Ishikawa (cell line): ENCODE results near the gene TOP1.

ENCODE experiments used
- CEBPB ChIP-seq: IDR thresholded peaks from 2 replicates; pipeline ENCODE4 v1.6.1; 2012
- CREB1 ChIP-seq: IDR thresholded peaks from 2 replicates; pipeline ENCODE4 v1.6.1; 2012; ENCODE audit warnings: low read depth
- EGR1 ChIP-seq: IDR thresholded peaks from 2 replicates; pipeline ENCODE4 v1.6.1; 2012
- EP300 ChIP-seq: IDR thresholded peaks from 2 replicates; pipeline ENCODE4 v1.6.1; 2012; ENCODE audit warnings: borderline replicate concordance
- FOXM1 ChIP-seq: IDR thresholded peaks from 2 replicates; pipeline ENCODE4 v1.6.1; 2012; ENCODE audit warnings: low read depth, borderline replicate concordance
- NFIC ChIP-seq: IDR thresholded peaks from 2 replicates; pipeline ENCODE4 v1.6.1; 2012
- RAD21 ChIP-seq: IDR thresholded peaks from 2 replicates; pipeline ENCODE4 v1.6.1; 2012; ENCODE audit warnings: low read depth
- TAF1 ChIP-seq: IDR thresholded peaks from 2 replicates; pipeline ENCODE4 v1.6.1; 2012; ENCODE audit warnings: low read depth, mild to moderate bottlenecking
- TCF12 ChIP-seq: IDR thresholded peaks from 2 replicates; pipeline ENCODE4 v1.6.1; 2012; ENCODE audit warnings: low read depth
- TEAD4 ChIP-seq: IDR thresholded peaks from 2 replicates; pipeline ENCODE4 v1.6.1; 2012
- YY1 ChIP-seq: IDR thresholded peaks from 2 replicates; pipeline ENCODE4 v1.6.1; 2012; ENCODE audit warnings: low read depth
- ZBTB7A ChIP-seq: IDR thresholded peaks from 2 replicates; pipeline ENCODE4 v1.6.1; 2012; ENCODE audit warnings: low read depth
- TF ChIP-seq, protein P1 (sequence below): IDR thresholded peaks from 2 replicates; pipeline ENCODE4 v1.6.1; 2012; ENCODE audit warnings: low read depth, mild to moderate bottlenecking
- TF ChIP-seq, protein P2 (sequence below): IDR thresholded peaks from 2 replicates; pipeline ENCODE4 v1.6.1; 2012
- TF ChIP-seq, protein P3 (sequence below): IDR thresholded peaks from 2 replicates; pipeline ENCODE4 v1.6.1; 2012

TOP1 gene

DNA sequence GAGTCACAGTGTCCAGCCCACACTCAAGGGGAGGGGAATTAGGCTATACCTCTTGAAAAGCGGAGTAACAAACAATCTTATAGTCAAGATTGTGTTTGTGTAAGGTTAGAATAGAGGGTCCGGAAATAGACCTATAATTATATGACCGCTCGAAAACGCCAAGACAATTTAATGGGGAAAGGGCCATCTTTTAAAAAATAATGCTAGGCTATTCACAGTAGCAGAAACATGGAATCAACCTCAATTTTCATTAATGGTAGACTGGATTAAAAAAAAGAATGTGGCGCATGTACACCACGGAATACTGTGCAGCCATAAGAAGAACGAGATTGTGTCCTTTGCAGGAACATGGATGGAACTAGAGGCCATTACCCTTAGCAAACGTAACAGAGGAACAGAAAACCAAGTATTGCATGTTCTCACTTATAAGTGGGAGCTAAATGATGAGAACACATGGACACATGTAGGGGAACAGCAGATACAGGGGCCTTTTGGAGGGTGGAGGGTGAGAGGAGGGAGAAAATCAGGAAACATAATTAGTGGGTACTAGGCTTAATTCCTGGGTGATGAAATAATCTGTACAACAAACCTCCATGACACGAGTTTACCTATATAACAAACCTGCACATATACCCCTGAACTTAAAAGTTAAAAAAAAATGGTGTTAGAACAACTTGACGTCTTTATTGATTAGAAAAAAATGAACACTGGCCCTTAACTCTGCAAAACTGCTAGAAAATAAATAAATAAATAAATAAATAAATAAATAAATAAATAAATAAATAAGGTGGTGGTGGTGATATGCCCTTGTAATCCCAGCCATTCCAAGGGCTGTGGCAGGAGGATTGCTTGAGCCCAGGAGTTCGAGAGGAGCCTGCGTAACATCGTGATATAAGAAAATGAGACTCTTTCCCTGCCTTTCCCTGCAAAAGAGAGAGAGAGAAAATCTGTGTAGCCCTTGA lies 30.3 kb downstream of the TOP1 start:
- TF ChIP-seq, protein P1, sequence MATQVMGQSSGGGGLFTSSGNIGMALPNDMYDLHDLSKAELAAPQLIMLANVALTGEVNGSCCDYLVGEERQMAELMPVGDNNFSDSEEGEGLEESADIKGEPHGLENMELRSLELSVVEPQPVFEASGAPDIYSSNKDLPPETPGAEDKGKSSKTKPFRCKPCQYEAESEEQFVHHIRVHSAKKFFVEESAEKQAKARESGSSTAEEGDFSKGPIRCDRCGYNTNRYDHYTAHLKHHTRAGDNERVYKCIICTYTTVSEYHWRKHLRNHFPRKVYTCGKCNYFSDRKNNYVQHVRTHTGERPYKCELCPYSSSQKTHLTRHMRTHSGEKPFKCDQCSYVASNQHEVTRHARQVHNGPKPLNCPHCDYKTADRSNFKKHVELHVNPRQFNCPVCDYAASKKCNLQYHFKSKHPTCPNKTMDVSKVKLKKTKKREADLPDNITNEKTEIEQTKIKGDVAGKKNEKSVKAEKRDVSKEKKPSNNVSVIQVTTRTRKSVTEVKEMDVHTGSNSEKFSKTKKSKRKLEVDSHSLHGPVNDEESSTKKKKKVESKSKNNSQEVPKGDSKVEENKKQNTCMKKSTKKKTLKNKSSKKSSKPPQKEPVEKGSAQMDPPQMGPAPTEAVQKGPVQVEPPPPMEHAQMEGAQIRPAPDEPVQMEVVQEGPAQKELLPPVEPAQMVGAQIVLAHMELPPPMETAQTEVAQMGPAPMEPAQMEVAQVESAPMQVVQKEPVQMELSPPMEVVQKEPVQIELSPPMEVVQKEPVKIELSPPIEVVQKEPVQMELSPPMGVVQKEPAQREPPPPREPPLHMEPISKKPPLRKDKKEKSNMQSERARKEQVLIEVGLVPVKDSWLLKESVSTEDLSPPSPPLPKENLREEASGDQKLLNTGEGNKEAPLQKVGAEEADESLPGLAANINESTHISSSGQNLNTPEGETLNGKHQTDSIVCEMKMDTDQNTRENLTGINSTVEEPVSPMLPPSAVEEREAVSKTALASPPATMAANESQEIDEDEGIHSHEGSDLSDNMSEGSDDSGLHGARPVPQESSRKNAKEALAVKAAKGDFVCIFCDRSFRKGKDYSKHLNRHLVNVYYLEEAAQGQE: no peak
- no peak for TF ChIP-seq ZBTB7A
- TF ChIP-seq, protein P2, sequence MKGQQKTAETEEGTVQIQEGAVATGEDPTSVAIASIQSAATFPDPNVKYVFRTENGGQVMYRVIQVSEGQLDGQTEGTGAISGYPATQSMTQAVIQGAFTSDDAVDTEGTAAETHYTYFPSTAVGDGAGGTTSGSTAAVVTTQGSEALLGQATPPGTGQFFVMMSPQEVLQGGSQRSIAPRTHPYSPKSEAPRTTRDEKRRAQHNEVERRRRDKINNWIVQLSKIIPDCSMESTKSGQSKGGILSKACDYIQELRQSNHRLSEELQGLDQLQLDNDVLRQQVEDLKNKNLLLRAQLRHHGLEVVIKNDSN: no peak
- no peak for TF ChIP-seq TCF12
- no peak for TF ChIP-seq FOXM1
- TF ChIP-seq TEAD4: no peak
- no peak for TF ChIP-seq CEBPB
- TF ChIP-seq TAF1: no peak

DNA sequence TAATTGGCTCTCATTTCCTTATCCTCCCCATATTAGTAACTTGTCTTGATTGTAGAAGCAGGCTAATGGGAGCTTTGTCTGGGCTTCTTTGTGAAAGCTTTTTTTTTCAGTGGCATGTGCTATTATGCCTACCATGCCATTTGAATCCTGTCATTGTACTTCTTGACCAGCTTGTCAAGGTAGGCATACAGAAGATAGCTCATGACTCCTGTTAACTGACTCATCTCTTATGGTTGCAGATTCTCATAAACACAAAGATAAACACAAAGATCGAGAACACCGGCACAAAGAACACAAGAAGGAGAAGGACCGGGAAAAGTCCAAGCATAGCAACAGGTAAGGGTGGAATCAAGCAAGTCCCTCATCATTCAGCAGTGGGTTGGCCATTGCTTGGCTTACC lies 32.5 kb downstream of the TOP1 start:
- no peak for TF ChIP-seq TAF1
- TF ChIP-seq, protein P1: no peak
- TF ChIP-seq FOXM1: no peak
- TF ChIP-seq, protein P3, sequence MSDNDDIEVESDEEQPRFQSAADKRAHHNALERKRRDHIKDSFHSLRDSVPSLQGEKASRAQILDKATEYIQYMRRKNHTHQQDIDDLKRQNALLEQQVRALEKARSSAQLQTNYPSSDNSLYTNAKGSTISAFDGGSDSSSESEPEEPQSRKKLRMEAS: no peak
- no peak for TF ChIP-seq YY1
- TF ChIP-seq, protein P2: no peak
- no peak for TF ChIP-seq EP300
- TF ChIP-seq CEBPB: no peak
- TF ChIP-seq CREB1: no peak
- TF ChIP-seq ZBTB7A: no peak
- TF ChIP-seq TCF12: no peak
- no peak for TF ChIP-seq NFIC
- no peak for TF ChIP-seq EGR1
- no peak for TF ChIP-seq TEAD4
- TF ChIP-seq RAD21: no peak

DNA sequence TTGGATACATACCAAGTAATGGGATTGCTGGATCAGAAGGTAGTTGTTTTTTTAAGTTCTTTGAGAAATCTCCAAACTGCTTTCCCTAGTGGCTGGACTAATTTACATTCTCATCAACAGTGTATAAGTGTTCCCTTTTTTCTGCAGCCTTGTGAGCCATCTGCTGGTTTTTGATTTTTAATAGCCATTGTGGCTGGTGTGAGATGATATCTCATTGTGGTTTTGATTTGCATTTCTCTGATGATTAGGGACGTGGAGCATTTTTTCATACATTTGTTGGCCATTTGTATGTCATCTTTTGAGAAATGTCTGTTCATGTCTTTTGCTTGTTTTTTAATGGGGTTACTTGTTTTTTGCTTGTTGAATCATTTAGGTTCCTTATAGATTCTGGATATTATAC lies 34.8 kb downstream of the TOP1 start:
- TF ChIP-seq TAF1: no peak
- TF ChIP-seq TCF12: no peak
- no peak for TF ChIP-seq TEAD4
- no peak for TF ChIP-seq CREB1

DNA sequence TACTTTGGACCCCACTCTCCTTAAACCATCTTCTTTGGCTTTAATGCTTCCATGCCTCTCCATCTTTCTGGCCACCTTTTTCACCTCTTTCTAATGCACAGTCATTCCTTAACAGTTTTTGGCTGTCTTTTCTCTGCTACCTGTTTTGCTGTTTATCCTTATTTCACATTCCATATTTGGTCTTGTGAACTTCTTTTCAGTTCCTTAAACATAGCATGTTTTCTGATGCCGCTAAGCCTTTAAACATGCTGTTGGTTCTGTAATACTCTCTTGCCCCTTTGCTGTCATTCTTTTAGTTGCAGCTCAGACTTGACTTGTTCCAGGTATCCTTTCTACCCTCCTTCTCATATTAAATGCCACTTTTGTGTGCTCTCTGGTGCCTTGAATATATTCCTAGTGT lies 35.8 kb downstream of the TOP1 start:
- TF ChIP-seq TCF12 (no peak), TEAD4 (no peak)

DNA sequence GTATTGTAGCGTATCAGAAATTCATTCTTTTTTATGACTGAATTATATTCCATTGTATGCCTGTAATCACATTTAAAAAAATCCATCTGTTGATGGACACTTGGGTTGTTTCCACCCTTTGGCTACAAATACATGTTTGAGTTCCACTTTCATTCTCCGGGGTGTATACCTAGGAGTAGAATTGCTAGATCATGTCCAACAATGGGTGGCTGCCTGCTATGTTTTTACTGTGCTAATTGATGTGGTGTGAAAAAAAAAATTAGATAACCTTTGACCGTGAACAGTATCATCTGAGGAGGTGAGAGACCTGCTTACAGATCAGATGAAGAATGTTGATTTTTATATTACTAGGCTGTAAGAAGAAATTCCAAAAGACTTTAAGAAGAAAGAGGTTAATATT lies 37.1 kb downstream of the TOP1 start:
- TF ChIP-seq RAD21: no peak
- TF ChIP-seq, protein P2: no peak
- no peak for TF ChIP-seq TEAD4
- no peak for TF ChIP-seq TAF1
- TF ChIP-seq EGR1: no peak
- TF ChIP-seq, protein P1: no peak
- TF ChIP-seq CEBPB: no peak
- no peak for TF ChIP-seq TCF12
- no peak for TF ChIP-seq CREB1
- no peak for TF ChIP-seq FOXM1
- no peak for TF ChIP-seq NFIC
- no peak for TF ChIP-seq EP300
- no peak for TF ChIP-seq ZBTB7A
